CD8-positive, alpha-beta memory T cell (primary cell): ENCODE measurements around the gene SFXN5. TPM values are rescaled to one million over a fixed set of nuclear protein-coding genes. Genes with fewer than 3 reads are reported as not detected.

Source experiments
- CTCF ChIA-PET: fragments of 350-600 bp; sonication (Branson Sonifier 250); formaldehyde crosslinking; loops from one replicate; lab custom pipeline; 2021; ENCODE audit warnings: antibody characterized with exemption; lab: Charles Lee
- POLR2A ChIA-PET: fragments of 350-600 bp; sonication (Branson Sonifier 250); formaldehyde crosslinking; loops from one replicate; lab custom pipeline; 2021; ENCODE audit warnings: antibody characterized with exemption; lab: Charles Lee
- DNase-seq, 5 donors: peaks; one replicate each; pipeline versions ENCODE4 v3.0.0 to v3.0.0-alpha.2; 2020 to 2022; ENCODE audit warnings: mixed read lengths in 1 of 5
- H3K27ac ChIP-seq: one replicate; pipeline ENCODE4 v1.7.0; 2013; ENCODE audit warnings: low read depth, mild to moderate bottlenecking, low read length, moderate library complexity
- H3K27me3 ChIP-seq: 2 replicates; pipeline ENCODE4 v1.7.0; 2013; ENCODE audit warnings: low read length, mild to moderate bottlenecking; ENCODE audit not compliant: insufficient read depth, poor library complexity, severe bottlenecking
- H3K36me3 ChIP-seq: 2 replicates; pipeline ENCODE4 v1.7.0; 2013; ENCODE audit warnings: mild to moderate bottlenecking, low read length, moderate library complexity; ENCODE audit not compliant: insufficient read depth
- H3K4me1 ChIP-seq: 2 replicates; pipeline ENCODE4 v1.7.0; 2013; ENCODE audit warnings: mild to moderate bottlenecking, low read length, moderate library complexity; ENCODE audit not compliant: insufficient read depth
- H3K4me3 ChIP-seq: 2 replicates; pipeline ENCODE4 v1.7.0; 2013; ENCODE audit warnings: mild to moderate bottlenecking, low read length
- H3K9me3 ChIP-seq: 2 replicates; pipeline ENCODE4 v1.7.0; 2013; ENCODE audit warnings: mild to moderate bottlenecking, low read length
- H3K27ac Mint-ChIP-seq, 8 donors: one replicate each; pipeline ENCODE4 v1.8.0; 2020 to 2021; ENCODE audit warnings: mixed read lengths in 8 of 8, mild to moderate bottlenecking in 6 of 8, inconsistent platforms in 3 of 8, moderate library complexity in 3 of 8
- H3K27me3 Mint-ChIP-seq, 2 donors: one replicate each; pipeline ENCODE4 v1.8.0; 2020 to 2021; ENCODE audit warnings: mixed read lengths in 2 of 2, mild to moderate bottlenecking in 1 of 2, moderate library complexity in 1 of 2
- H3K36me3 Mint-ChIP-seq, 3 donors: one replicate each; pipeline ENCODE4 v1.8.0; 2020 to 2021; ENCODE audit warnings: mixed read lengths in 3 of 3, inconsistent platforms in 1 of 3, mild to moderate bottlenecking in 1 of 3
- H3K4me1 Mint-ChIP-seq, 3 donors: one replicate each; pipeline ENCODE4 v1.8.0; 2020 to 2021; ENCODE audit warnings: mixed read lengths in 3 of 3, inconsistent platforms in 1 of 3, mild to moderate bottlenecking in 1 of 3
- H3K4me3 Mint-ChIP-seq, 7 donors: one replicate each; pipeline ENCODE4 v1.8.0; 2020 to 2021; ENCODE audit warnings: mixed read lengths in 7 of 7, mild to moderate bottlenecking in 6 of 7, moderate library complexity in 4 of 7, inconsistent platforms in 2 of 7
- H3K9me3 Mint-ChIP-seq, 5 donors: one replicate each; pipeline ENCODE4 v1.8.0; 2020 to 2022; ENCODE audit warnings: mixed read lengths in 5 of 5, mild to moderate bottlenecking in 3 of 5, moderate library complexity in 2 of 5, inconsistent platforms in 1 of 5
- polyA plus RNA-seq: library from polyadenylated mRNA; unstranded; fragments of 300-500 nt; fragmentation: Illumina TruSeq; gene quantifications from one replicate; pipeline ENCODE4 v1.2.3, GENCODE V29; 2021
- total RNA-seq, 2 experiments: library from RNA; stranded (reverse); gene quantifications; one replicate each; pipeline ENCODE4 v1.2.3, GENCODE V29; 2021

The SFXN5 gene
- total and polyA plus RNA-seq, 3 experiments from 2014 or later = 1.8 to 19.1 (median 16.8) TPM

GRCh38 chr2:72952110-72952823 is 119.2 kb downstream of the SFXN5 start:
- no peaks in the 10 kb centered on the region for H3K27me3 Mint-ChIP-seq
- H3K27me3 ChIP-seq = no peaks in the 10 kb centered on the region
- H3K27ac ChIP-seq = no peak overlapping the region
- H3K4me1 Mint-ChIP-seq = peaks cover 29 to 40% (median 33%) of the 10 kb centered on the region in 3 donors
- no peaks in the 10 kb centered on the region for H3K36me3 ChIP-seq
- H3K9me3 Mint-ChIP-seq = no peaks in the 10 kb centered on the region
- H3K4me3 ChIP-seq = no peak overlapping the region
- H3K9me3 ChIP-seq = no peaks in the 10 kb centered on the region
- no peak overlapping the region for H3K4me3 Mint-ChIP-seq
- POLR2A ChIA-PET = no interaction called here
- CTCF ChIA-PET = interaction anchor here (1.3 kb wide), 1 partner anchor 40 kb away, joined by 3 read pairs; no protein-coding TSS in a partner anchor
- H3K36me3 Mint-ChIP-seq = peaks cover 0 to 3% (median 1%) of the 10 kb centered on the region in 3 donors
- DNase-seq = no peak
- peak overlapping the region in 1 of 8 donors; percentile 47 for H3K27ac Mint-ChIP-seq
- peaks cover 18% of the 10 kb centered on the region for H3K4me1 ChIP-seq

GRCh38 chr2:72951303-72952095 is 120.0 kb downstream of the SFXN5 start:
- no peaks in the 10 kb centered on the region for H3K36me3 Mint-ChIP-seq

DNA sequence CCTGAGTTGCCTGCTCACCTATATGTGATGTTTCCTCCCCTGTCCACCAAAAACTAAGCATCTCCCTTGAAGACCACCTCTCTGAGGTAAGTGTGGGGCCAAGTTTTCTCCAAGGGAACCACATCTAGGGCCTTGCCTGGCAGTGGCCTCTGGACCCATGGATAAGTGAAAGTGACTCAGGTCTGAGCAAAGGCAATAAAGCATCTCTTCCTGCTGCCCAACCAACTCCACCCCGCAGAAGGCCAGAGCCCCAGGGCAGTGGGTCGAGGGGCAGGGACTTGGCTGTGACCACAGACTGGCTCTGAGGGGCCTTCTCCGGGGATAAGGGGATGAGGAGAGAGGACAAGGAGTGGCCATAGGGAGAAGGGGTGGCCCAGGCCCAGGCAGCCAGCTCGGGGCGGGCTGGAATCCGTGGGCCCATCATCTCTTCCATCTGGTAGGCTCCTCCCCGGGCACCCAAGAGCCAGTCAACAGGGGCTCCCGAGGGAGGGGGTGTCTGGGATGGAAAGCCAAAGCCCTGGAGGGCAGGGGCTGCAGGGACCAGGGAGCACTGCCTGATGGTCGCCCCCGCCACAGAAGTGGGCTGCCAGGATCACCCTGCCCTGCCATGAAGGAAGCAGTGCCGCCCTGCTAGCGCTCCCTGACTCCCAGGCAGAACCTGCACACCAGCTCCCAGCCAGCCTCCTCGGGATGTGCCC is 120.8 kb downstream of the SFXN5 start:
- H3K36me3 Mint-ChIP-seq = no peaks in the 10 kb centered on the region
- H3K27me3 Mint-ChIP-seq = peaks cover 0 to 3% of the 10 kb centered on the region in 2 donors
- ChIA-PET POLR2A (no interaction called here), CTCF (no interaction called here)
- no peak overlapping the region for H3K4me3 ChIP-seq
- H3K4me1 ChIP-seq = peaks cover 18% of the 10 kb centered on the region
- DNase-seq = no peak
- H3K4me3 Mint-ChIP-seq = no peak overlapping the region
- peaks cover 22 to 27% (median 24%) of the 10 kb centered on the region in 3 donors for H3K4me1 Mint-ChIP-seq
- H3K27me3 ChIP-seq = no peaks in the 10 kb centered on the region
- H3K27ac ChIP-seq = no peak overlapping the region
- no peaks in the 10 kb centered on the region for H3K36me3 ChIP-seq
- H3K27ac Mint-ChIP-seq = no peak overlapping the region
- H3K9me3 Mint-ChIP-seq = no peaks in the 10 kb centered on the region
- H3K9me3 ChIP-seq = no peaks in the 10 kb centered on the region

More at GRCh38 chr2:72951303-72952095, 120.0 kb downstream of the SFXN5 start:
- Histone ChIP-seq H3K36me3 (no peaks in the 10 kb centered on the region), H3K9me3 (no peaks in the 10 kb centered on the region), H3K27me3 (no peaks in the 10 kb centered on the region), H3K27ac (no peak overlapping the region), H3K4me3 (no peak overlapping the region), H3K4me1 (peaks cover 18% of the 10 kb centered on the region)
- H3K4me1 Mint-ChIP-seq = peaks cover 22 to 32% (median 25%) of the 10 kb centered on the region in 3 donors
- DNase-seq = no peak
- no peak overlapping the region for H3K27ac Mint-ChIP-seq
- ChIA-PET POLR2A (no interaction called here), CTCF (interaction anchor here (0.6 kb wide), 1 partner anchor 45 kb away, joined by 3 read pairs; no protein-coding TSS in a partner anchor)
- H3K27me3 Mint-ChIP-seq = peaks cover 0 to 3% of the 10 kb centered on the region in 2 donors
- no peak overlapping the region for H3K4me3 Mint-ChIP-seq
- no peaks in the 10 kb centered on the region for H3K9me3 Mint-ChIP-seq

DNA sequence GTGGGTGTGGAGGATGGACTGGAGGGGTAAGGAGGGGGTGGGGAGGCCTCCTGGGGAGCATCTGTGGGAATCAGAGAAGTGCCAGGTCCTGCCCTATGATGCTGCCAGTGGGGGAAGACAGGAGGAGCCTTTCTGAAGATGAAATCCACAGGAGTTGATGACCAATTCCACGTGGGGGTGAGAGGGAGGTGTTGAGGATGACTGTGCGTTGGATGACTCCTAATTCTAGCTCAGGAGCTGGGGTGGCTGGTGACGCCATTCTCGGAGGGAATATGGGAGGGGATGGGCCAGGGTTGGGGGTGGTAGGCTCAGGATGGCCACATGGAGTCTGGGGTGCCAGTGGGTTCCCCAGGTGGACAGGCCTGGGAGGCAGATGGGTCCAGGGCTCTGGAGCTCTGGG is 121.9 kb downstream of the SFXN5 start:
- ChIA-PET POLR2A (no interaction called here), CTCF (no interaction called here)
- H3K4me1 Mint-ChIP-seq = peaks cover 15 to 18% (median 17%) of the 10 kb centered on the region in 3 donors
- no peaks in the 10 kb centered on the region for H3K9me3 ChIP-seq
- H3K36me3 ChIP-seq = no peaks in the 10 kb centered on the region
- DNase-seq = no peak
- H3K4me1 ChIP-seq = peaks cover 15% of the 10 kb centered on the region
- H3K4me3 ChIP-seq = no peak overlapping the region
- H3K27ac ChIP-seq = no peak overlapping the region
- H3K27me3 Mint-ChIP-seq = peaks cover 0 to 3% of the 10 kb centered on the region in 2 donors
- H3K4me3 Mint-ChIP-seq = no peak overlapping the region
- H3K27me3 ChIP-seq = no peaks in the 10 kb centered on the region
- no peak overlapping the region for H3K27ac Mint-ChIP-seq
- no peaks in the 10 kb centered on the region for H3K9me3 Mint-ChIP-seq
- H3K36me3 Mint-ChIP-seq = no peaks in the 10 kb centered on the region

DNA sequence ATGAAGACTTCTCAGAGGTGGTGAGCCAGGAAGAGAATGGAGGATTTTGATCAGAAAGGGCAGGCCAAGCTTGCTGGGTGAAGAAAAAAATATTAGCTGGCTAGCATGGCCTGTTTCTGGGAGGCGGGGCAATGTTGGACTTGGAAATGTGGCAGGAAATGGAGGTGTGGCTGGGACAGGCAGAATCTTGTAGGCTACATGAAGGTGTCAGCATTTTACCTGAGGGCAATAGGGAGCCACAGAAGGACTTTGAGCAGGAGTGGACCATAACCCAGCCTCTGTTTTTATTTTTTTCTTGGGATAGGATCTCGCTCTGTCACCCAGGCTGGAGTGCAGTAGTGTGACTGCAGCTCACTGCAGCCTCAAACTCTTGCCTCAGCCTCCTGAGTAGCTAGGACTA is 122.5 kb downstream of the SFXN5 start:
- no peaks in the 10 kb centered on the region for H3K36me3 ChIP-seq
- Mint-ChIP-seq H3K27me3 (peaks cover 0 to 3% of the 10 kb centered on the region in 2 donors), H3K9me3 (no peaks in the 10 kb centered on the region), H3K36me3 (no peaks in the 10 kb centered on the region), H3K27ac (peak overlapping the region in 1 of 8 donors; percentile 55), H3K4me1 (peaks cover 9 to 12% (median 11%) of the 10 kb centered on the region in 3 donors), H3K4me3 (no peak overlapping the region)
- ChIA-PET CTCF (interaction anchor here (1.6 kb wide), 1 partner anchor 25 kb away, joined by 4 read pairs; no protein-coding TSS in a partner anchor), POLR2A (no interaction called here)
- H3K27ac ChIP-seq = no peak overlapping the region
- DNase-seq = no peak
- no peak overlapping the region for H3K4me3 ChIP-seq
- peaks cover 9% of the 10 kb centered on the region for H3K4me1 ChIP-seq
- H3K27me3 ChIP-seq = no peaks in the 10 kb centered on the region
- no peaks in the 10 kb centered on the region for H3K9me3 ChIP-seq

DNA sequence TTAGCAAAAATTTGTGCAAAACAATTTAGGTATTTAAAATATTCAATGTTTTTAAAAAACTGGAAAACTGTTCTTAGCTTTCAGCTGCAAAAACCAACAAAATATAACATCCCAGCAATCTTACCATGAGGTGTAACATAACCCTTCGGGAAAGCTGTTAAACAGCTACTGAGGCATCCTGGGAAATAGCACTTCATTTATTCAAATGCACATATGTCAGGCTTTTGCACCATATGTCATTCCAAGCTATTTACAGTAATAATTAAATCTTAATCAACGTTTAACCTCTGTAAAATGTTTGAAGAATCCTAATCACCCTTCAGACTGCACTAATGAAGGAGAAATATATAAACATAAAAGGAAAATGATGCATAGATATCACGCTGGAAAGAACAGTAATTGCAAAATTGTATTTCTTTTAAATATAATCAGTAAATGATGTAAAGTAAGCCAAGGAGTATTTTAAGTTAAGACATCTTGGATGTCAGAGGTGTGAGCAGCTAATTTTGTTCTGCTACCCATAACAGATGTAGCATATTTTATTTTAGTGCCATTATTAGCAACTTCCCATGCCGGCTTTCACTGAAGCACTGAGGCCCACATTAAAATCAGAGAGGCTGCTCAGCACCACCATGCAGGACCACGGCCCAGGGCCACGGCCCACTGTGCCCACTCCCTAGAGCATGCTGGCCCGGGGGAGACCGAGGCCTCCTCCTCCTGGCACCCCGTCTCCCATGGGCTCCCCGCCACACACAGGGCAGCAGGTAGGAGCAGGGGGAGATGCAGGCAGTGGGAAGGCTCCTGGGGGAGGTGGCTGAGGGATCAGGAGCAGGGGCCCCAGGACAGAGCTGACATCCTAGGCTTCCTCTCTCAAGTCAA is 123.3 kb downstream of the SFXN5 start:
- Histone ChIP-seq H3K4me3 (no peak overlapping the region), H3K36me3 (no peaks in the 10 kb centered on the region), H3K27ac (no peak overlapping the region), H3K4me1 (peaks cover under 1% of the 10 kb centered on the region), H3K9me3 (no peaks in the 10 kb centered on the region), H3K27me3 (no peaks in the 10 kb centered on the region)
- H3K9me3 Mint-ChIP-seq = no peaks in the 10 kb centered on the region
- H3K4me3 Mint-ChIP-seq = no peak overlapping the region
- no peak overlapping the region for H3K27ac Mint-ChIP-seq
- ChIA-PET POLR2A (no interaction called here), CTCF (interaction anchor here (1.6 kb wide), 1 partner anchor 26 kb away, joined by 4 read pairs; no protein-coding TSS in a partner anchor)
- no peaks in the 10 kb centered on the region for H3K36me3 Mint-ChIP-seq
- peaks cover under 1 to 3% (median 2%) of the 10 kb centered on the region in 3 donors for H3K4me1 Mint-ChIP-seq
- H3K27me3 Mint-ChIP-seq = peaks cover 0 to 3% of the 10 kb centered on the region in 2 donors
- DNase-seq = no peak

GRCh38 chr2:72946466-72946865 is 125.0 kb downstream of the SFXN5 start:
- ChIA-PET CTCF (no interaction called here), POLR2A (no interaction called here)
- H3K36me3 Mint-ChIP-seq = no peaks in the 10 kb centered on the region
- Histone ChIP-seq H3K9me3 (no peaks in the 10 kb centered on the region), H3K4me1 (no peaks in the 10 kb centered on the region), H3K27me3 (no peaks in the 10 kb centered on the region), H3K4me3 (no peak overlapping the region), H3K27ac (no peak overlapping the region), H3K36me3 (no peaks in the 10 kb centered on the region)
- H3K9me3 Mint-ChIP-seq = no peaks in the 10 kb centered on the region
- DNase-seq = no peak
- no peak overlapping the region for H3K4me3 Mint-ChIP-seq
- H3K27ac Mint-ChIP-seq = no peak overlapping the region
- H3K4me1 Mint-ChIP-seq = no peaks in the 10 kb centered on the region
- peaks cover 0 to 3% of the 10 kb centered on the region in 2 donors for H3K27me3 Mint-ChIP-seq
